Bronchial epithelial cell (primary cell): ENCODE data around the gene C12orf75. TPM values are rescaled to one million over a fixed set of nuclear protein-coding genes. Genes with fewer than 3 reads are reported as not detected.

Source experiments
- DNase-seq: peaks from one replicate; pipeline ENCODE4 v3.0.0-alpha.2; 2010; ENCODE audit warnings: low read depth
- FAIRE-seq: peaks from 2 replicates; lab custom pipeline; 2011; peaks lifted over from hg19 to GRCh38; lab: Jason Lieb, UNC
- H3K27me3 ChIP-seq: 2 replicates; pipeline ENCODE4 v1.5.1; 2011; ENCODE audit warnings: low read length; ENCODE audit not compliant: control insufficient read depth, insufficient read depth
- H3K36me3 ChIP-seq: 2 replicates; pipeline ENCODE4 v1.5.1; 2011; ENCODE audit warnings: low read length; ENCODE audit not compliant: control insufficient read depth, insufficient read depth
- H3K4me3 ChIP-seq: 2 replicates; pipeline ENCODE4 v1.5.1; 2011; ENCODE audit warnings: mild to moderate bottlenecking, low read depth, low read length, control low read depth
- total RNA-seq: library from RNA; depleted of rRNA; stranded (reverse); fragments of >200 nt; gene quantifications from 2 replicates; pipeline ENCODE4 v1.2.1, GENCODE V29; 2014
- TF ChIP-seq, protein P1 (sequence below): IDR thresholded peaks from 2 replicates; pipeline ENCODE4 v1.5.1; 2011; ENCODE audit warnings: mild to moderate bottlenecking, moderate library complexity, low read length, control low read depth, inconsistent platforms; ENCODE audit not compliant: insufficient read depth, severe bottlenecking

C12orf75 gene
- total RNA-seq: 11.8 and 20.2 TPM in 2 replicates

DNA sequence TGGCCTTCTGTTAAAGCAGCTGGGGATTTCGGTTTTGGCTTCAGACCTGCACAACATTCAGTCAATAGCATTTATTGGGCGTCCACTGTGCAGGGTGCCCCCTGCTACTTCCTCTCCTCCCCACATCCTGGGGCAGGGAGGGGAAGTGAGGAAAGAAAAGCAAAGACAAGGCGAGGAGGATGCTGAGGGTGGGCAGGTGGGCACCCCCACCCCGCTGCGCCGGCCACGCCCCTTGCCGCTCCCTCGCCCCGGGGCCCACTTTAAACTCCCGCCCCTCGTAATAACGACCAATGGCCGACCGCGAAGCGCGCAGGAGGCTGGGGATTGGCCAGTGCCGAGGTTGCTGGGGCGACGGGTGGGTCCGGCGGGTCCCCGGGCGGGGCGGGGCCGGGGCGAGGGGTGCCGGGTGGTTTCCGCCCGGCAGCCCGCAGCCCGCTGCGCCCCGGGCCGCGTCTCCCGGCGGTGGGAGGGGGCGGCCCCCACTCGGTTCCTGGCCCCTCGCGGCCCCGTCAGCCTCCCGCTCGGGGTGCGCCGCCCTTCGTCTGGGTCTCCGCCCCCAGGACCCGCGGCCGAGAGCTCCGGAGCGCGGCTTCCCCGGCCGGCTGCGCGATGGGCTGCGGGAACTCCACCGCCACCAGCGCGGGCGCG is at the start of gene C12orf75:
C12orf75 (plus strand) TSS at position 409 of the 648 bp plus-strand sequence; CDS start at position 610, 201 bp downstream.
- no peak for FAIRE-seq
- Histone ChIP-seq H3K4me3 (peak within 1 kb of the TSS; percentile 52), H3K36me3 (no peaks in the 10 kb centered on the region), H3K27me3 (no peaks in the 10 kb centered on the region)
- TF ChIP-seq, protein P1, sequence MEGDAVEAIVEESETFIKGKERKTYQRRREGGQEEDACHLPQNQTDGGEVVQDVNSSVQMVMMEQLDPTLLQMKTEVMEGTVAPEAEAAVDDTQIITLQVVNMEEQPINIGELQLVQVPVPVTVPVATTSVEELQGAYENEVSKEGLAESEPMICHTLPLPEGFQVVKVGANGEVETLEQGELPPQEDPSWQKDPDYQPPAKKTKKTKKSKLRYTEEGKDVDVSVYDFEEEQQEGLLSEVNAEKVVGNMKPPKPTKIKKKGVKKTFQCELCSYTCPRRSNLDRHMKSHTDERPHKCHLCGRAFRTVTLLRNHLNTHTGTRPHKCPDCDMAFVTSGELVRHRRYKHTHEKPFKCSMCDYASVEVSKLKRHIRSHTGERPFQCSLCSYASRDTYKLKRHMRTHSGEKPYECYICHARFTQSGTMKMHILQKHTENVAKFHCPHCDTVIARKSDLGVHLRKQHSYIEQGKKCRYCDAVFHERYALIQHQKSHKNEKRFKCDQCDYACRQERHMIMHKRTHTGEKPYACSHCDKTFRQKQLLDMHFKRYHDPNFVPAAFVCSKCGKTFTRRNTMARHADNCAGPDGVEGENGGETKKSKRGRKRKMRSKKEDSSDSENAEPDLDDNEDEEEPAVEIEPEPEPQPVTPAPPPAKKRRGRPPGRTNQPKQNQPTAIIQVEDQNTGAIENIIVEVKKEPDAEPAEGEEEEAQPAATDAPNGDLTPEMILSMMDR: no peak
- peak; percentile 42 for DNase-seq

DNA sequence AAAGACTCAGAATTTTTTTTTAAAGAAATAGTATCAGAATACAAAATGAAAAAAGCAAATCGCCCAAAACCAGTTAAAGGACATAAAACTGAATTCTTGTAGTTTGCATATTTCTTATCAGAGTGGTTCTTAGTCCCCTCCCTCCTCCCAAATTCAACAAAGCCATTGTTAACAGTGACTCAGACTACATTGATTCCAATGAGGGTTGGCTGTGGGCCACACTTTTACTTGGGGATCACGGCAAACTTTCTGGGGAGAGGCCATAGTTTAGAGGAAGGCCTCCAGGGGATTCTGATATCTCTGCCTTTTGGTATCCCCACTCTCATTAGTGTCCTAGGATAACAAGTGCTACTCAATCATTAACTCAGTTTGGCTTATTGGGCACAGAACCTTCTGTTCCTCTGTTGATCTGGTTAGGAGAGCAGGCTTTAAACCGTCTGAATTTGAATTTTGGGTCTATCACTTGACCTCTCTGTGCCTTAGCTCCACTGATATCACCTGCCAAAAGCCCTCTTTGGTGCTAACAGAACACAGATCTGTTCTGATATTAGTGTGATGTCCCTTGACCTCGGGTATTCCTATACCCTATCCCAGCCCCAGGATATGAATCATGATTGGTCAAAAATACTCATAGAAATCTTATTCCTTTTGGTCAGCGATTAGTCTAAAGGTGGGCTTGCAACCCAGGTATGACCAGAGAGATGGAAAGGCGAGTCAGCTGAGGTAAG is 49.4 kb upstream of the C12orf75 start:
- no peak for FAIRE-seq
- Histone ChIP-seq H3K4me3 (no peak overlapping the region), H3K36me3 (no peaks in the 10 kb centered on the region), H3K27me3 (no peaks in the 10 kb centered on the region)
- peak; percentile 28 for DNase-seq
- TF ChIP-seq, protein P1: no peak

DNA sequence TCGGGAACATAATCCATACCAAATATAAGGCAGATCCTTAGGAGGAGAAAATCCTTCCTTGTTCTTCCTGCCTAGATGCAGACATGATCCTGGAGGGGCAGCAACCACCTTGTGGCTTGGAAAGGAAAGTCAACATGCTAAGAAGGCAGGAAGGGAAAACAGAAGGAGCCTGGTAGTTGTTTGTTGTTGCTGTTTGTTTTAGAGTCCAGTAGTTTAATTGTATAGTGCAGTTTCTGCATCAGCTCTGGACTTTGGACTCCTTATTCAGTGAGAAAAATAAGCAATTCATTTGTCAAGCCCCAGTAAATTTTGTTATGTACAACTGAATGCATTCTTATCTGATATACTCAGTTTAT is 48.8 kb upstream of the C12orf75 start:
- FAIRE-seq: no peak
- TF ChIP-seq, protein P1: no peak

DNA sequence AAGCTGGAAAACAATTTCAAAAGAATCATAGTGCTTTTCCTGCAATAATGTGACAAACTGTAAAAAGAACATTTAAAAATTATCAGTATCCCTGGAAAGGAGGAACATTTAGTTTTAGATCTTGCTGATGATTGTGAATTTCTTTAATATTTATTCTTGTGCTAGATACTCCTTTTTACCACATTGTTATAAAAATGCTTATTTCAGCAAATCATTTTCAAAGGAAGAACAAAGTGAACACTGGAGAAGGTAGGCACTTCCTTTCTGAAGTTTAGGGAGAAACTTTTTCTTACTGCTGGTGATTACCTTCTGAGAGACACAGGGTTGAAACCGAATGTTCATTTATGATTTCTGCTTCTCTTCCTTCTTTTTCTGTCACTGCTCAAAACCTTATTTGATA is 45.1 kb upstream of the C12orf75 start:
- no peak for FAIRE-seq
- Histone ChIP-seq H3K4me3 (no peak overlapping the region), H3K27me3 (no peaks in the 10 kb centered on the region), H3K36me3 (no peaks in the 10 kb centered on the region)
- no peak for DNase-seq
- TF ChIP-seq, protein P1: no peak

More for the DNA sequence above, 48.8 kb upstream of the C12orf75 start:
- no peak overlapping the region for H3K4me3 ChIP-seq
- no peak for DNase-seq
- no peaks in the 10 kb centered on the region for H3K27me3 ChIP-seq
- no peaks in the 10 kb centered on the region for H3K36me3 ChIP-seq

DNA sequence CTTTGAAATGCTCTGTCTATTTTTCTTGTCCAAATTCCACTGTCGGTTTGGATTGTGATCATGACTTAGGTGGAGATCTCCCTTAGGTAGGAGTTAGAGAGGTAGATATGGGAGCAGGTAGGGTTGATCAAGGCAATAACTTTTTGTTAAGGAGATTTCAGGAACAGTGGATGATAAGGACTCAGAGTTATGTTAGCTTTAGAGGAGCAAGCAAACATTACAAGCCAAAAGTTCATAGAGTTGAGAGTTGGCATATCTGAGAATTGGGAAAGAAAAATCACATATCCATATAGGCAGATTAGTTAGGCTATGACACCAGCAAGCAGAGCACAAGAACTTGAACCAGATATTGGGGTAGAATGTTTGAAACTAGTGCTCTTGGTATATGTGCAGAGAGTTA is 43.1 kb upstream of the C12orf75 start:
- H3K27me3 ChIP-seq: no peaks in the 10 kb centered on the region
- TF ChIP-seq, protein P1: no peak
- no peak overlapping the region for H3K4me3 ChIP-seq
- DNase-seq: no peak
- FAIRE-seq: no peak
- no peaks in the 10 kb centered on the region for H3K36me3 ChIP-seq
